NCI-H345 (cell line): ENCODE results near the gene GRIK5.

ENCODE experiments used
- DNase-seq: peaks from one replicate; lab custom pipeline; 2025; lab: John Stamatoyannopoulos, UW

GRIK5 gene

DNA sequence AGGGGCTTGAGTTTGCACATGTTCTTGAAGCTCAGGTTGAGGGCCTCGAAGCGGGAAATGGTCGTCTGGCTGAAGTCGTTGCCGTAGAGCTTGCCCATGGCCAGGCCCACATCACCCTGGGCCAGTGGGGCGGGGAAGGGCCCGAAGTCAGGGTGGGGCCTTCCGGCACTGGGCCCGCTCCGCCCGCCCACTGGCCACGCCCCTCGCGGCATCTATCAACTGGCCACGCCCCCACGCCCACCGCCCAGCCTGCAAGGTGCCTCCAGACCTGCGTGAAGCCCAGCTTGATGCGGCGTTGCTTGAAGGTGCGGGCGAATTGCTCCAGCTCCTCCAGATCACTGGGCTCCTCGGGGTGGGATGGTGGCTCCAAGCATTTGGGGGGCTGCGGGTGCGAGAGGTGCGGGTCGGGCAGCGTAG, 25.8 kb upstream of the GRIK5 start:
- DNase-seq = no peak

DNA sequence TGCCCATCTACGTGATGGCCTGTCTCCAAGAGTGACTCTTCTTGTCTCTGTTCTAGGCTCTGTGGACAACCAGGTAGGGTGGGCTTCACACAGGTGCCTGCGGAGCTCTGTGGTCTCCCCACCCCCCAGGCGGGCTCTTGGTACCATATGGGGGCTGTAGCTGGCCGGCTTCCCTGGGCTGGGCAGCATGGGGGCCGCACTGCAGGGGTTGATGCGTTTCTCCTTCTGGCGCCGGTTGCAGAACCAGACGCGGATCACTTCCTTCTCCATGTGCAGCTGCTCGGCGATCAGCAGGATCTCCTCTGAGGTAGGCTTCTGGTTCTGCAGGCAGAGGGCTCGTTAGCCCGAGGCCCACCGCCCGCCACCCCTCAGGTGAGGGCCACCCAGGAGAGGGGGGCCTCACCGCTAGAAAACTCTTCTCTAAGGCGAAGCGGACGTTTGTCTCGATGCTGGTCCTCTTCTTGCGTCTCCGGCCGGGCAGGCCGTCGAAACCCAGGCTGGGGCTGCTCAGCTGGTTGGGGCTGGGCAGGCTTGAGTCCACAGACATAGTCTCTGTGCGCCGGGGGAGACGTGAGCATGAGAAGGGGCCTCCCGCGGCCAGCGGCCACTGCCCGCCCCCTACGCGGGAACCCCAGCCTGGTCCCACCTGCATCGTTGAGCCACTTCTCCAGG, 25.3 kb upstream of the GRIK5 start:
- DNase-seq = no peak

DNA sequence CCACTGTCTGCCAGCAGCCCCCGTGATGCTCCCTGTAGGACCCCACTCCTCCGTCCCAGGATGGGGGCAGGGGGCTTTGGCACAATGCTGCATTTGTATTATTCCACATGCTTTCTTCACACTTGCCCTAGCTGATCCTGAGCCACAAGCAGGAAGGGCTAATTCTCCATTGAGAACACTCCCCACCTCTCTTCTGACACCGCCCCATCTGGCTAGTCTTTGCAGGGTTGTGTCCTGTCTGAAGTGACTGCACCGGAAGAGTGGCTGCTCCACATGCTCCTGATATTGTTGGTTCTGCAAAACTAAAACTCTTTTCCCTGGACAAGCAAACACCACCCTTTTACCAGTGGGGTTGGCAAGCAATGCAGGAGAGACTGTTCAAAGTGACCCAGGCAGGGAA, 23.9 kb upstream of the GRIK5 start:
- DNase-seq = no peak

DNA sequence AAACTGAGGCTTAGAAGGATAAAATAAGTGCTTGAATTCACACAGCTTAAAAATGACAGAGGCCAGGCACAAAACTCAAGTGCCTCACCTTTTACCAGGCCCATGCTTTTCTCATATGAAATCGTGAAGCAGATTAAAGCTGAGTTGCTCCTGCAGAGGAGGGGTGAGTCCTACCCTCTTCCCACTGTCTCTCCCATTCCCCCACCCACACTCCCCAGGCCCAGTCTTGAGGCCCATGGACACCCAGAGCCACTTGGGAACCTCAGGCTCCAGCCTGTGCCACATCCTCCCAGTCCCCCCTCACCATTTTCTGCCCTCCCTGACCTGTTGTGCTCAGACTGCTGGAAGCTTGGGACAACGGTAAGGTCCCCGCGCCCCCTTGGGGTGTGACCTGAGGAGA, 23.5 kb upstream of the GRIK5 start:
- no peak for DNase-seq

DNA sequence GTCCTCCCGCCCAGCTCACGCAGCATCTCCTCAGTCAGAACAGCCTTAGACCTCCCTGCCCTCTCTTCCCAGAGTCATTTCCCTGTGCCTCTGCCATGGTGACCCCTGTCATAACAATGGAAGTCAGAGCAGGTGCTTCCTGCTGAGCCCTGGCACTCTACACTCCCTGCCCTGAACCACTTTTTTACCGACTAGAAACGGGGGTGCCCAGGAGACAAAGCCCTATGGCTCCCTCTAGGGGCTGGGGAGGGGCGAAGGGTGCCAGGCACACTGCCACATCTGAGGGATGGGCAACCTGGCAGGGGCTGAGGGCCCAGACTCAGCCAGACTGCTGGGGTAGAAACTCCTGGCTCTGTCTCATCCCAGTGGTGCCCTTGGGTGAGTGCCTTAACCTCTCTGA, 22.3 kb upstream of the GRIK5 start:
- peak; percentile 36 for DNase-seq

DNA sequence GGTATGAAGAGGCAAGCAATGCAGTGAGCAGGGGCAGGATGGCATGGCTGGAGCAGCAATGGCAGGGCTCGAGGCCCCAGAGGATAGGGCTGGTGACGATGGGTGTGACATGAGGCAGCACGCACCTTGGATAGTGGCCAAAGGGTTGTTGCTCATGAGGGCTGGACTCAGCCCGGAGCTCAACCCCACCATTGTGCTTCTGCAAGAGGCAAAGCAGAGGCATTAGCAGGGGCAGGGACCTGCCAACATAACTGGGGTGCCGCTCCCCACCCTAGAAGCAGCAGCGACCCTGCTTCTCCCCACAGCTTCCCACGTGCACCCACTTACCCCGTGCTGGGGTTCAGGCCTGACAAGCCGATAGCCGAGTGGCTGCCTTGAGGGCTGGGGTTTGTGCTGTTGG, 21.7 kb upstream of the GRIK5 start:
- peak; percentile 6 for DNase-seq

DNA sequence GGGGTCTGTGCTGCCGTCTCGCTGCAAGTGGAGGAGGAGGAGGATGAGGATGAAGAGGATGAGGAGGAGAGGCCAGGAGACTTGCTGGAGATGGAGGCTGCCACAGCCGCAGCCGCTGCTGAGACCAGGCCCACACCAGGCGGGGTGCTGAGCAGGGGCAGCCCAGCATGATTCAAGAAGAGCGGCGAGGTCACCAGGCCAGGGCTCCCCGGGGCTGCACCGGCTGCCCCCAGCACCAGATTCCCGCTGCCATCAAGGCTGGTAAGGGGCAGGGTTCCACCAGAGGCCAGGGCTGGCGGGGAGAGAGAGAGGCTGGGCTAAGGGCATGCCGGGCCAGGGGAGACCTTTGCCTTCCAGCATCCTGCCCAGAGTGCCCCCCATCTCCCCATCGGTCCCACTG, 21.3 kb upstream of the GRIK5 start:
- DNase-seq = no peak

DNA sequence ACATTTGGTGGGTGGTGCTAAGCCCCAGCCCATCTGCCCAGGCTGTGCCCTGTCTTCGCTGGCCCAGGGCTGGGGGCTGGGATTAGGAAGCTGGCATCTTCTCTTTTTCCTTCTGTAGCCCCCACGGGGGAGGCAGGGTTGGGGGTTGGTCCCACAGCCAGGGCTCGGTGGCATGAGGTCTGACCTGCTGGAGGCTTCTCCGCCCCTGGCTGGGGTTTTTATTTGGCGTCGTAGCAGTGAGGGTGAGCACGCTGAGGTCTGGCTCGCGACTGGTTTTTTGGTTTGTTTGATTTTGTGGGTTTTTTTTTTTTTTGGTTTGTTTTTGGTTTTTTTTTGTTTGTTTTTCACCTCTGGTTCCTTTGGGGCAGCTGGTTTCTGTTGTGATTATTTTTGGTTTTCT, 20.7 kb upstream of the GRIK5 start:
- DNase-seq = no peak

DNA sequence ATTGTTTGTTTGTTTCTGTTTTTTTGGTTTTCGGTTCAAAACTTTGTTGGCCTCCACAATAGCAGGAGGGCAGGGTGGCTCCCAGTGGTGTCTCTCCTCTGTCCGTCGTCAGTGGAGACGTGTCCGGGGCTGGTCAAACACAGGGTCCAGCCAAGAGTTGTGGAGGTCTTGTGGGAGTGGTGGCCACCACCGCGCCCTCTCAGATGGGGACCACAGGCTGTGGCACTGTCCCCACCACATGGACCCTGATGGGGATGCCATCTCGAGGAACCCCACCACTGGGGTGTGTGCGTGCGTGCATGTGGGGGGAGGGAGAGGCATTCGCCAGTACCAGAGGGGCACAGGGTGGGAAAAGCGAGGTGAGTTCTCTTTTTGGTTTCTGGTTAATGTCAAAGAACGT, 19.8 kb upstream of the GRIK5 start:
- no peak for DNase-seq

DNA sequence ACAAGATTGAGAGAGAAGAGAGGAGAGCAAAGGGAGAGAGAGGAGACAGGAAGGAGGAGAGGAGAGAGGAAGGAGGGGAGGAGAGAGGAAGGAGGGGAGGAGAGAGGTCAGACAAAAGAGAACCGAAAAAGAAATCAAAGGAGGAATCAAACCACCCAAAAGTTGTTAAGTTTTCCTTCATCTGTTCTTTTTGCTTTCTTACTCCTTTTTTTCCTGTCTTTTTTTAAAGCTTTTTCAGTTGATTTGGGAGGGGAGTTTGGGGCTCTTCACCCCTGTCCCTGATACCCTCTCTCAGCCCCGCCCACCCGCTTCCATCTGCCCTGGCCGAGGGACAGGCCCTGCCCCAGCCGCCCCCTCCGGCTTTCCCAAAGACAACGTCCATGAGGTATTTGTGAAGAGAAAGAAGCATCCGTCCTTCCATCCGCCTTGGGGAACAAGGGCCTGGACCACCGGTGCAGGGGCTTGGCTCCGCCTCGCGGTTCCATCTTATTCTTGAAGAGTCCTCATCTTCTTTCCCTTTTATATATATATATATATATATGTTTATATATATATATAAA, 19.3 kb upstream of the GRIK5 start:
- no peak for DNase-seq

DNA sequence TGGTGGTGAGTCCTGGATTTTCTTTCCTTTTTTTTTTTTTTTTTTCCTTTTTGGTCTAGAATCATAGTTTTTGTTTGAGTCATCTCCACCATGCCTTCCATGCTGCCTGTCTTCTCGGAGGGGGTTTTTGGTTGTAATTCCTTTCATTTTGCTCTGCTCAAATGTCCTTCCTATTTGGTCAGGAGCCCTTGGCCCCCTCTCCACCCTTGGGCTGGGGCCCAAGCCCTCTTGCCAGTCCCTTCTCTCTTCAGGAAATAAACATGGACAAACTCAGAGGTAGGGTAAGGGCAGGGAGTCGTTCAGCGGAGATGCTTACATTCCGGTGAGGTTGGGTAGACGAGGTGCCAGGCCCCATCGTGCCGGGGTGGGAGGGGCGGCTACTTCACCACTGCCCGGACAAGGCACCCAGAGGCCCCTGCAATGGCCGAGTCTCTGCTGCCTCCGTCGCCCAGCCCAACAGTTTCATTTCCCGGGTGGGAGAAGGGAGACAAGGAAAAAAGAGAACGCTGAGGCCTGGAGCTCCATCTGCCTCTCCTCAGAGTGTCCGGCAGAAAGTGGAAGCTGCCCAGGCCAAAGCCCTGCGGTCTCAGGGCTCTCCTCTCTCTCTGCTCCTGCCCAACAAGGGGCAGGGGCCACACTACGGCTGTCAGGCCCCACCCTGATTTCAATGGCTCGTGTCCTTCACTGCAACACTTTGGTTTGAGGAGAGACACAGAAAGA, 18.6 kb upstream of the GRIK5 start:
- no peak for DNase-seq

DNA sequence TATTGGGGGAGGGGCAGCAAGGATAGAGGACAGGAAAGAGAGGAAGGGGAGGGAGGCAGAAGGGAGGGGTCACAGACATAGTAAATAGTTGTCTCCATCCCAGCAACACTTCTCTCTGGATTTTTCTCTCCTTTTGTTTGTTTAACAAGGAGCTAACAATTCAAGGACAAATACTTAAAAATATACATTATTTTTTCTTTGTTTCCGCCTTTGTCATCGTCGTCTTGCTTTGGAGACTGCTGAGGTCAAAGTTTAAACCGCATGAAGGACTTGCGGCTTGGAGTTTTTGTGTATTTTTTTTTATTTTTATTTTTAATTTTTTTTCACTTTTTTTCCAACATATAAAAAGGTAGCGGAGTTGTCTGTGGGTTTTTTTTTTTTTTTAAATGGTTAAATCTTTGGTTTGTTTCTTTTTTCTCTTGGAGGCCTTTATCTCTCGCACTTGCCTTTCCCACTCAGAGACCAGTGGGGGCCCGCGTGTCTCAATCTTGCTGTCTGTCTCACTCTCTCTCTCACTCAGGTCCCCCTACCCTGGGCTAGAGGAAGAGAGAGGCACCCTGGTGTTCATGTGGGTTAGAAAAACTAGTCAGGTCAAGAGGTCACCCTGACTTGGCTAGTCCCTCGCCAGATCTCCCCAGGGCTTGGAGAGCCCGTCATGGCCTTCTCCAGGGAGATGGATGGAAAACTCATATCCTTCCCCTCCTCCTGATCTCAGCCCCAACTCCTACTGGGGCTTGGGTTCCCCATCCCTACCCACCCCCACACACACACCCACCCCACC, 17.0 kb upstream of the GRIK5 start:
- DNase-seq = no peak

DNA sequence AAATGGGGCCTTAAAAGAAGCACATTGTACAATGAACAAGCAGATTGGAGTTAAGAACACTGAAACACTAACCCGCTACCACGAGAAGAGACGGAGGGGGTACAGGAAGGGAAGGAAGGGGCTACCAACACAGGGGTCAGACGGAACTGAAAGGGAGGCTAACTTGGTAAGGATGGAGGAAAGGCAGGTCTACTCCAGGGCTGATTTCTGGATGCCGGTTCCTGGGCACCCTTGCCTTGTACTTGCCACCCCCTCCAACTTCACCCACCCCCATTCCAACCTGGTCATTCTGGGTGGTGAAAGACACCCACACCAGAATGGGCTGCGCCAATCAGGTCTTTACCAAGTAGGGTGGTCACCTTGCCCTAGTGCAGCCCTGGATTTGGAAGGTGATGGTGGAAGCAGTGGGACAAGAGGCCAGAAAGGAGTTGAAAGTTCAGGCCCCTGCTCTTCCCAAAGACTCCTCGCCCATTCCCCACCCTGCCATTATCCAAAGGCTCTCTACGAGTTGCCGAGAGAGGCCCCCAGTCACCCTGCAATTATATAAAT, 16.3 kb upstream of the GRIK5 start:
- no peak for DNase-seq

DNA sequence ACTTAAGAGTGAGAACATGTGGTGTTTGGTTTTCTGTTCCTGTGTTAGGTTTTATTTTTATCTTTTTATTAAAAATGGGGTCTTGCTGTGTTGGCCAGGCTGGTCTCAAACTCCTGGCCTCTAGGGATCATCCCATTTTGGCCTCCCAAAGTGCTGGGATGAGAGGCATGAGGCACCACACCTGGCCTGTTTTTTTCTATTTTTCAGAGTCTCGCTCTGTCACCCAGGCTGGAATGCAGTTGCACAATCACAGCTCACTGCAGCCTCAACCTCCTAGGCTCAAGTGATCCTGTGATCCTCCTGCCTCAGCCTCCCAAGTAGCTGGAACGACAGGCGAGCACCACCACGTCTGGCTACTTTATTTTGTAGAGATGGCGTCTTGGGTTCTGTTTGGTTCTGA, 13.5 kb upstream of the GRIK5 start:
- DNase-seq = no peak

DNA sequence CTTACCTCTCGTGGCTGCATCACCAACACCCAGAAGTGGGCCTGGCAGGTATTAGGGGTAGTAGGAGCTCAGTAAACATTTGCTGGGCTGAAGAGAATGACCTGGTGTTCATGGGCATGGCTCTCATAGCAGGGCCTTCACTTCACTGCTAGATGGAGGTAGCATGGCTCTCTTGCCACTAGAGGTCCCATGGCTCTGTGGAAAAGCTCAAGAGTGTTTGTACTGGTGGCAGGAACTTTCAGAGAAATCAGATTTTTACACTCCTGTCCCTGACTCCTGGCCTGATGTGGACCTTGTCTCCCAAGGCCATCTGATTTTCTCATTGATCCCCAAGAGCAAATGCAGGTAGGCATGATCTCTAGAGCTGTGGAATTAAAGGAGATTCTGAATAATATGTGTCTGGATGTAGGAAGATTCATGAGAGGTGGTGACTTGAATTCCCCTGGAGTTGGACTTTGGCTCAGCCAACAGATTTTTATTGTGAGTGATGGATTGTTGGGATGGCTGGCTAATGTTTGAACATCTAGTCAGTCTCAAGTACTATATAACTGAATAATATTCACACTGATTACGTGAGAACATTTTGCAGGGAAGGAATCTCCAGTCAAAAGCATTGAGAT, 11.7 kb upstream of the GRIK5 start:
- DNase-seq = no peak

DNA sequence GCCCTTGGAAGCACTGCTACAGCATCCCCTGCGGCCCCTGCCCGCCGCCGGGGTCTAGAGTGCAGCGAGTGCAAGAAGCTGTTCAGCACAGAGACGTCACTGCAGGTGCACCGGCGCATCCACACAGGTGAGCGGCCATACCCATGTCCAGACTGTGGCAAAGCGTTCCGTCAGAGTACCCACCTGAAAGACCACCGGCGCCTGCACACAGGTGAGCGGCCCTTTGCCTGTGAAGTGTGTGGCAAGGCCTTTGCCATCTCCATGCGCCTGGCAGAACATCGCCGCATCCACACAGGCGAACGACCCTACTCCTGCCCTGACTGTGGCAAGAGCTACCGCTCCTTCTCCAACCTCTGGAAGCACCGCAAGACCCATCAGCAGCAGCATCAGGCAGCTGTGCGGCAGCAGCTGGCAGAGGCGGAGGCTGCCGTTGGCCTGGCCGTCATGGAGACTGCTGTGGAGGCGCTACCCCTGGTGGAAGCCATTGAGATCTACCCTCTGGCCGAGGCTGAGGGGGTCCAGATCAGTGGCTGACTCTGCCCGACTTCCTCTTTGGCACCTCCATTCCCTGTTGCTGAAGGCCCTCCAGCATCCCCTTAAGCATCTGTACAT, 10.9 kb upstream of the GRIK5 start:
- no peak for DNase-seq

DNA sequence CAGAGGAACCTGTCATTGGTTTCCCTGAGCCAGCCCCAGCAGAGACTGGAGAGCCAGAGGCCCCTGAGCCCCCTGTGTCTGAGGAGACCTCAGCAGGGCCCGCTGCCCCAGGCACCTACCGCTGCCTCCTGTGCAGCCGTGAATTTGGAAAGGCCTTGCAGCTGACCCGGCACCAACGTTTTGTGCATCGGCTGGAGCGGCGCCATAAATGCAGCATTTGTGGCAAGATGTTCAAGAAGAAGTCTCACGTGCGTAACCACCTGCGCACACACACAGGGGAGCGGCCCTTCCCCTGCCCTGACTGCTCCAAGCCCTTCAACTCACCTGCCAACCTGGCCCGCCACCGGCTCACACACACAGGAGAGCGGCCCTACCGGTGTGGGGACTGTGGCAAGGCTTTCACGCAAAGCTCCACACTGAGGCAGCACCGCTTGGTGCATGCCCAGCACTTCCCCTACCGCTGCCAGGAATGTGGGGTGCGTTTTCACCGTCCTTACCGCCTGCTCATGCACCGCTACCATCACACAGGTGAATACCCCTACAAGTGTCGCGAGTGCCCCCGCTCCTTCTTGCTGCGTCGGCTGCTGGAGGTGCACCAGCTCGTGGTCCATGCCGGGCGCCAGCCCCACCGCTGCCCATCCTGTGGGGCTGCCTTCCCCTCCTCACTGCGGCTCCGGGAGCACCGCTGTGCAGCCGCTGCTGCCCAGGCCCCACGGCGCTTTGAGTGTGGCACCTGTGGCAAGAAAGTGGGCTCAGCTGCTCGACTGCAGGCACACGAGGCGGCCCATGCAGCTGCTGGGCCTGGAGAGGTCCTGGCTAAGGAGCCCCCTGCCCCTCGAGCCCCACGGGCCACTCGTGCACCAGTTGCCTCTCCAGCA, 10.1 kb upstream of the GRIK5 start:
- no peak for DNase-seq

DNA sequence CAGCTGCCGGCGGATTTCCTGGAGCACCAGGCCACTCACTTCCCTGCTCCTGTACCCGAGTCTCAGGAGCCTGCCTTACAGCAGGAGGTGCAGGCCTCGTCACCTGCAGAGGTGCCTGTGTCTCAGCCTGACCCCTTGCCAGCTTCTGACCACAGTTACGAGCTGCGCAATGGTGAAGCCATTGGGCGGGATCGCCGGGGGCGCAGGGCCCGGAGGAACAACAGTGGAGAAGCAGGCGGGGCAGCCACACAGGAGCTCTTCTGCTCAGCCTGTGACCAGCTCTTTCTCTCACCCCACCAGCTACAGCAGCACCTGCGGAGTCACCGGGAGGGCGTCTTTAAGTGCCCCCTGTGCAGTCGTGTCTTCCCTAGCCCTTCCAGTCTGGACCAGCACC, 9.3 kb upstream of the GRIK5 start:
- DNase-seq = no peak

DNA sequence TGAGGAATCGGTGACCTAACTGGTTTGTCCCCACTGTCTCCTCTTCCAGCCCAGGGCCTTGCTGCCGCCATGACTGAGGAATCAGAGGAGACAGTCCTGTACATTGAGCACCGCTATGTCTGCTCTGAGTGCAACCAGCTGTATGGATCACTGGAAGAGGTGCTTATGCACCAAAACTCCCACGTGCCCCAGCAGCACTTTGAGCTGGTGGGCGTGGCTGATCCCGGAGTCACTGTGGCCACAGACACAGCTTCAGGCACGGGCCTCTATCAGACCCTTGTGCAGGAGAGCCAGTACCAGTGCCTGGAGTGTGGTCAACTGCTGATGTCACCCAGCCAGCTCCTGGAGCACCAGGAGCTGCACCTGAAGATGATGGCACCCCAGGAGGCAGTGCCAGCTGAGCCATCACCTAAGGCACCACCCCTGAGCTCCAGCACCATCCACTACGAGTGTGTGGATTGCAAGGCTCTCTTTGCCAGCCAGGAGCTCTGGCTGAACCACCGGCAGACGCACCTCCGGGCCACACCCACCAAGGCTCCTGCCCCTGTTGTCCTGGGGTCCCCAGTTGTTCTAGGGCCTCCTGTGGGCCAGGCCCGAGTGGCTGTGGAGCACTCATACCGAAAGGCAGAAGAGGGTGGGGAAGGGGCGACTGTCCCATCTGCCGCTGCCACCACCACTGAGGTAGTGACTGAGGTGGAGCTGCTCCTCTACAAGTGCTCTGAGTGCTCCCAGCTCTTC, 8.7 kb upstream of the GRIK5 start:
- no peak for DNase-seq

DNA sequence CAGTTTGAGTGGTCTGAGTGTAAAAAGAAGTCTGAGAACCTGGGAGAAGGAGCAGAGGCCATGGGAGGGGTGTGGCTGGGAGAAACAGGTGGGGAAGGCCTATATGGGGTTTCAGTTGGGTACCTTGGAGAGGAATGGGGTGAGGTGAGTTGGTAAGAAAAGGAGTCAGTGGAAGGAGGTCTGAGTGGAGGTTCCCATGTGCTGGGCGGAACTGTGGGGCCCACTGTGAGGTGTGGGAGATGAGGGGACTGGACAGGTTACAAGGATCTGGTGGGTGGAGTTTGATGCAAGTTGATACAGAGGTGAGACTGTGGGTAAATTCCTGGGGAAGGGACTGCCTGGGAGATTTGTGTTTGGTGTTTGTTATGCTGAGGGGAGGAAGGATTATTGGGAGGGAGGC, 8.1 kb upstream of the GRIK5 start:
- no peak for DNase-seq
